Measurements from ENCODE around the gene DYSF.

Gene DYSF

GRCh38 chr2:71546777-71547281, 93.5 kb downstream of the DYSF start:
- no peak for TF ChIP-seq CTCF (IDR thresholded peaks at IDR 0.05)

- no peak for TF ChIP-seq CTCF (IDR thresholded peaks at IDR 0.05)
Observed at GRCh38 chr2:71547616-71548285, 94.4 kb downstream of the DYSF start.

GRCh38 chr2:71548646-71549425, 95.5 kb downstream of the DYSF start:
- TF ChIP-seq CTCF (IDR thresholded peaks at IDR 0.05), result peak; percentile 55

GRCh38 chr2:71550801-71551630, 97.7 kb downstream of the DYSF start:
- TF ChIP-seq CTCF (IDR thresholded peaks at IDR 0.05), result no peak

- TF ChIP-seq CTCF (IDR thresholded peaks at IDR 0.05), result no peak
Observed at GRCh38 chr2:71551631-71551915, 98.2 kb downstream of the DYSF start.

GRCh38 chr2:71552356-71552755, 99.0 kb downstream of the DYSF start:
- no peak for TF ChIP-seq CTCF (IDR thresholded peaks at IDR 0.05)

- no peak for TF ChIP-seq CTCF (IDR thresholded peaks at IDR 0.05)
Observed at GRCh38 chr2:71552861-71553301, 99.5 kb downstream of the DYSF start.
